Neural progenitor cell (in vitro differentiated cells): ENCODE results near the gene YEATS4. TPM values are rescaled to one million over a fixed set of nuclear protein-coding genes. Genes with fewer than 3 reads are reported as not detected.

Experiments used
- DNase-seq: peaks from one replicate; pipeline ENCODE4 v3.0.0-alpha.2; 2016; ENCODE audit warnings: low spot score
- H2AFZ ChIP-seq: fragments of 200-600 bp; sonication (generic); replicated peaks from 2 replicates; pipeline ENCODE4 v1.6.1; 2016; ENCODE audit warnings: antibody characterized with exemption
- H3F3A ChIP-seq: fragments of 200-600 bp; sonication (generic); 2 replicates; pipeline ENCODE4 v1.6.1; 2016; ENCODE audit warnings: antibody characterized with exemption, low read depth
- H3K27ac ChIP-seq: fragments of 200-600 bp; sonication (generic); 2 replicates; pipeline ENCODE4 v1.5.1; 2016; ENCODE audit warnings: mild to moderate bottlenecking
- H3K27me3 ChIP-seq: fragments of 200-600 bp; sonication (generic); 2 replicates; pipeline ENCODE4 v1.6.1; 2016; ENCODE audit warnings: mild to moderate bottlenecking, moderate library complexity
- H3K36me3 ChIP-seq: fragments of 200-600 bp; sonication (generic); 2 replicates; pipeline ENCODE4 v1.5.1; 2016
- H3K4me1 ChIP-seq: fragments of 200-600 bp; sonication (generic); 2 replicates; pipeline ENCODE4 v1.6.1; 2016; ENCODE audit warnings: mixed run types
- H3K4me2 ChIP-seq: fragments of 200-600 bp; sonication (generic); 2 replicates; pipeline ENCODE4 v1.6.1; 2016
- H3K4me3 ChIP-seq: fragments of 200-600 bp; sonication (generic); 2 replicates; pipeline ENCODE4 v1.5.1; 2016
- H3K79me2 ChIP-seq: fragments of 200-600 bp; sonication (generic); 2 replicates; pipeline ENCODE4 v1.6.1; 2016; ENCODE audit warnings: low read depth
- H3K9ac ChIP-seq: fragments of 200-600 bp; sonication (generic); 2 replicates; pipeline ENCODE4 v1.6.1; 2016
- H3K9me3 ChIP-seq: fragments of 200-600 bp; sonication (generic); 2 replicates; pipeline ENCODE4 v1.5.1; 2016; ENCODE audit warnings: low read depth
- H4K20me1 ChIP-seq: fragments of 200-600 bp; sonication (generic); 2 replicates; pipeline ENCODE4 v1.6.1; 2016; ENCODE audit warnings: low read depth
- H3K27ac Mint-ChIP-seq: 3 replicates; pipeline ENCODE4 v1.8.0; 2021; ENCODE audit warnings: mixed read lengths
- H3K27me3 Mint-ChIP-seq: 2 replicates; pipeline ENCODE4 v1.8.0; 2022; ENCODE audit warnings: low read depth, mild to moderate bottlenecking, inconsistent platforms, moderate library complexity, mixed read lengths; ENCODE audit not compliant: insufficient read depth
- H3K36me3 Mint-ChIP-seq: 3 replicates; pipeline ENCODE4 v1.8.0; 2021; ENCODE audit warnings: mixed read lengths
- H3K4me1 Mint-ChIP-seq: 3 replicates; pipeline ENCODE4 v1.8.0; 2021; ENCODE audit warnings: mixed read lengths
- H3K4me3 Mint-ChIP-seq: 3 replicates; pipeline ENCODE4 v1.8.0; 2021; ENCODE audit warnings: mild to moderate bottlenecking, moderate library complexity, mixed read lengths
- H3K9me3 Mint-ChIP-seq: 3 replicates; pipeline ENCODE4 v1.8.0; 2020; ENCODE audit warnings: mixed read lengths
- EZH2 ChIP-seq: fragments of 200-600 bp; sonication (generic); IDR thresholded peaks from 2 replicates; pipeline ENCODE4 v1.6.1; 2017; ENCODE audit warnings: antibody characterized with exemption, mild to moderate bottlenecking, moderate library complexity
- EZH2phosphoT487 ChIP-seq: fragments of 200-600 bp; sonication (generic); IDR thresholded peaks from 2 replicates; pipeline ENCODE4 v1.6.1; 2017; ENCODE audit warnings: antibody characterized with exemption
- total RNA-seq: library from RNA; depleted of rRNA; stranded (reverse); fragments of >200 nt; gene quantifications from 2 replicates; pipeline ENCODE4 v1.2.3, GENCODE V29; 2015; ENCODE audit warnings: low replicate concordance
- TF ChIP-seq, protein P1 (sequence below): fragments of 200-600 bp; sonication (generic); IDR thresholded peaks from 2 replicates; pipeline ENCODE4 v1.5.1; 2017; ENCODE audit warnings: antibody characterized with exemption, mild to moderate bottlenecking

YEATS4 gene
- total RNA-seq, 1 donor from 2014 or later: 159 TPM

DNA sequence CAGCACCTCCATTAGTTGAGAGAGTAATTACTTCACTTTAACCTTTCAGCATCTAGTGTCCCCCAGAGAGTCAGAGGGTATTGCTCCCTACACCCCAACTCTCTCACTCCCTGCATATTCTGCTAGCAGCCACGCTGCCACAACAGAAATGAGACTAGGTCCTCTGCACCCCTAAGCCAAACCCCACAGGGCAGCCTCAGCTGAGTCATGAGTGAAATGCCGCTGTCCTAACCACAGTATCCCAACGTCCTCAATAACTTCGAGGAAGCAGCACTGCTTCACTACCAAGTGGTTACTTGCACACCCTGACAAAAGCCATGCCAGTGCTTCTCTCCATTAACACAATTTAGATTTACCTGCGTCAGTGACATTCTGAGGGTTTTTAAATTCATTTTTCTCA, 18.2 kb upstream of the YEATS4 start:
- H3K36me3 Mint-ChIP-seq: no peaks in the 10 kb centered on the region
- no peaks in the 10 kb centered on the region for H3K36me3 ChIP-seq

DNA sequence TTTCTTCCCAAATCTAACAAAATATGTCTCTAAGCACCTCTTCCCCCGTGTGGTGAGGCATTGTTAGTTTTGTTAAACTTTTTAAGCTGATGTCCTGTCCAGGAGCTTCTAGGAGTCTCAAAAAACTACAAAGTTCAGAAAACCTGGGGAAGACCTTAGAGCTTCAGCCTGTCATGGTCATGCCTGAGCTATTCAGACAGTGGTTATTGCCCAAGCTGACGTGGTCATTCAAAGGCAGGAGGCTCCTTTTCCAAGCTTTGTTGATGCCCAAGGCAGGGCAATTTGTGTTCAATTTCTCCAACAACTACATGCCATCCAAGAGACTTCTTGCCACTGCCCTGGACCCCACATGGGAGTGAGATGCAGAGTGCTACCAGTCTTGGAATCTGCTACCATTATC, 17.1 kb upstream of the YEATS4 start:
- Histone ChIP-seq H3F3A (no peaks in the 10 kb centered on the region), H3K79me2 (no peaks in the 10 kb centered on the region), H3K36me3 (no peaks in the 10 kb centered on the region), H4K20me1 (no peaks in the 10 kb centered on the region), H2AFZ (no peak overlapping the region), H3K9me3 (no peaks in the 10 kb centered on the region), H3K9ac (no peak overlapping the region), H3K4me1 (peaks cover 12% of the 10 kb centered on the region), H3K27me3 (no peaks in the 10 kb centered on the region), H3K4me2 (no peak overlapping the region), H3K4me3 (no peak overlapping the region), H3K27ac (no peak overlapping the region)
- DNase-seq: no peak
- Mint-ChIP-seq H3K36me3 (no peaks in the 10 kb centered on the region), H3K4me3 (no peak overlapping the region), H3K9me3 (no peaks in the 10 kb centered on the region), H3K27ac (no peak overlapping the region), H3K27me3 (no peaks in the 10 kb centered on the region), H3K4me1 (peaks cover 23% of the 10 kb centered on the region)
- TF ChIP-seq, protein P1, sequence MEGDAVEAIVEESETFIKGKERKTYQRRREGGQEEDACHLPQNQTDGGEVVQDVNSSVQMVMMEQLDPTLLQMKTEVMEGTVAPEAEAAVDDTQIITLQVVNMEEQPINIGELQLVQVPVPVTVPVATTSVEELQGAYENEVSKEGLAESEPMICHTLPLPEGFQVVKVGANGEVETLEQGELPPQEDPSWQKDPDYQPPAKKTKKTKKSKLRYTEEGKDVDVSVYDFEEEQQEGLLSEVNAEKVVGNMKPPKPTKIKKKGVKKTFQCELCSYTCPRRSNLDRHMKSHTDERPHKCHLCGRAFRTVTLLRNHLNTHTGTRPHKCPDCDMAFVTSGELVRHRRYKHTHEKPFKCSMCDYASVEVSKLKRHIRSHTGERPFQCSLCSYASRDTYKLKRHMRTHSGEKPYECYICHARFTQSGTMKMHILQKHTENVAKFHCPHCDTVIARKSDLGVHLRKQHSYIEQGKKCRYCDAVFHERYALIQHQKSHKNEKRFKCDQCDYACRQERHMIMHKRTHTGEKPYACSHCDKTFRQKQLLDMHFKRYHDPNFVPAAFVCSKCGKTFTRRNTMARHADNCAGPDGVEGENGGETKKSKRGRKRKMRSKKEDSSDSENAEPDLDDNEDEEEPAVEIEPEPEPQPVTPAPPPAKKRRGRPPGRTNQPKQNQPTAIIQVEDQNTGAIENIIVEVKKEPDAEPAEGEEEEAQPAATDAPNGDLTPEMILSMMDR: no peak
- TF ChIP-seq EZH2: no peak
- no peak for TF ChIP-seq EZH2phosphoT487

More for the DNA sequence above, 18.2 kb upstream of the YEATS4 start:
- H3K79me2 ChIP-seq: no peaks in the 10 kb centered on the region
- no peak overlapping the region for H3K27ac ChIP-seq
- no peak overlapping the region for H3K4me3 Mint-ChIP-seq
- H3K27me3 Mint-ChIP-seq: no peaks in the 10 kb centered on the region
- no peaks in the 10 kb centered on the region for H3K27me3 ChIP-seq
- H4K20me1 ChIP-seq: no peaks in the 10 kb centered on the region
- peak overlapping the region; percentile 10 for H3K4me2 ChIP-seq
- H3K4me1 Mint-ChIP-seq: peaks cover 23% of the 10 kb centered on the region
- no peak for DNase-seq
- no peaks in the 10 kb centered on the region for H3F3A ChIP-seq
- H3K4me3 ChIP-seq: no peak overlapping the region
- no peak for TF ChIP-seq EZH2
- TF ChIP-seq, protein P1: no peak
- no peak for TF ChIP-seq EZH2phosphoT487
- no peaks in the 10 kb centered on the region for H3K9me3 ChIP-seq
- H3K27ac Mint-ChIP-seq: peak overlapping the region; percentile 18
- peaks cover 12% of the 10 kb centered on the region for H3K4me1 ChIP-seq
- no peaks in the 10 kb centered on the region for H3K9me3 Mint-ChIP-seq
- H2AFZ ChIP-seq: no peak overlapping the region
- no peak overlapping the region for H3K9ac ChIP-seq

DNA sequence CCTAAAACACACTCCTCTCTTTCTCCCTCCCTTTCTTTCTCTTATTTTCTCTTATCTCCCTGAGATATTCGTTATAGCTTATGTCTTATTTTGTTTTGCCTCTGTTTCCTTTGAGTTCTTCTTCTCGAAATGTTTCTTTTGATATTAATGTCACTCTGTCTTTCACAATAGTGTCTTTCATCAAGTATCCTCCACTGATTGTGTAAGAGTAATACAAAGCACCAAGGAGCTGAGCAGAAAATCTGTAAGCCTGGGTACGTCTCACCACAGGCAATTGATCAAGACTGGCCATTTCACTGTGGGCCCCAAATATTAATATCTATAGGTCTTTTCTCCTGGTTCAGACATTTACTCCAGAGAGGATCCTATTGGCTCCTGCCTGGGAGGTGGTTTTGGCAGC, 16.2 kb upstream of the YEATS4 start:
- TF ChIP-seq, protein P1: no peak
- TF ChIP-seq EZH2: no peak
- TF ChIP-seq EZH2phosphoT487: no peak
- Histone ChIP-seq H2AFZ (no peak overlapping the region), H3K79me2 (no peaks in the 10 kb centered on the region), H3K4me1 (peaks cover 12% of the 10 kb centered on the region), H3K27ac (no peak overlapping the region), H3K27me3 (no peaks in the 10 kb centered on the region), H3K9ac (no peak overlapping the region), H4K20me1 (no peaks in the 10 kb centered on the region), H3K4me2 (no peak overlapping the region), H3K9me3 (no peaks in the 10 kb centered on the region), H3K36me3 (no peaks in the 10 kb centered on the region), H3K4me3 (no peak overlapping the region), H3F3A (no peaks in the 10 kb centered on the region)
- no peaks in the 10 kb centered on the region for H3K27me3 Mint-ChIP-seq
- no peak overlapping the region for H3K4me3 Mint-ChIP-seq
- no peak for DNase-seq
- no peak overlapping the region for H3K27ac Mint-ChIP-seq
- H3K36me3 Mint-ChIP-seq: no peaks in the 10 kb centered on the region
- H3K4me1 Mint-ChIP-seq: peaks cover 23% of the 10 kb centered on the region
- no peaks in the 10 kb centered on the region for H3K9me3 Mint-ChIP-seq
